Astrocyte (in vitro differentiated cells and primary cell): Measurements from ENCODE around the gene VPS37D. TPM values are rescaled to one million over a fixed set of nuclear protein-coding genes. Genes with fewer than 3 reads are reported as not detected.

Source experiments
- DNase-seq: peaks from one replicate; pipeline ENCODE4 v3.0.0-alpha.2; 2010; ENCODE audit warnings: low read depth
- FAIRE-seq: peaks from 2 replicates; lab custom pipeline; 2011; peaks lifted over from hg19 to GRCh38; lab: Jason Lieb, UNC
- H2AFZ ChIP-seq: 2 replicates; pipeline ENCODE4 v1.6.0; 2012; ENCODE audit warnings: low read depth, low read length, inconsistent platforms
- H3K27ac ChIP-seq: 2 replicates; pipeline ENCODE4 v1.5.1; 2011; ENCODE audit warnings: low read depth, low read length, inconsistent platforms
- H3K27me3 ChIP-seq: 2 replicates; pipeline ENCODE4 v1.6.0; 2011; ENCODE audit warnings: low read length, inconsistent platforms; ENCODE audit not compliant: insufficient read depth
- H3K36me3 ChIP-seq: 2 replicates; pipeline ENCODE4 v1.5.1; 2011; ENCODE audit warnings: low read length, inconsistent platforms; ENCODE audit not compliant: insufficient read depth
- H3K4me1 ChIP-seq: 2 replicates; pipeline ENCODE4 v1.5.1; 2011; ENCODE audit warnings: low read length, inconsistent platforms; ENCODE audit not compliant: insufficient read depth
- H3K4me2 ChIP-seq: 2 replicates; pipeline ENCODE4 v1.6.0; 2012; ENCODE audit warnings: low read length, inconsistent platforms
- H3K4me3 ChIP-seq: 2 replicates; pipeline ENCODE4 v1.5.1; 2011; ENCODE audit warnings: low read depth, mild to moderate bottlenecking, low read length, inconsistent platforms; ENCODE audit not compliant: insufficient read depth
- H3K79me2 ChIP-seq: 2 replicates; pipeline ENCODE4 v1.6.0; 2012; ENCODE audit warnings: mild to moderate bottlenecking, low read length, inconsistent platforms; ENCODE audit not compliant: insufficient read depth
- H3K9ac ChIP-seq: 2 replicates; pipeline ENCODE4 v1.6.0; 2012; ENCODE audit warnings: mild to moderate bottlenecking, low read length, inconsistent platforms
- H3K9me3 ChIP-seq: 2 replicates; pipeline ENCODE4 v1.5.1; 2012; ENCODE audit warnings: low read depth, mild to moderate bottlenecking, low read length, inconsistent platforms; ENCODE audit not compliant: insufficient read depth
- H4K20me1 ChIP-seq: 2 replicates; pipeline ENCODE4 v1.6.0; 2012; ENCODE audit warnings: low read length, inconsistent platforms; ENCODE audit not compliant: insufficient read depth
- H3K27ac Mint-ChIP-seq: one replicate; pipeline ENCODE4 v1.8.0; 2021; ENCODE audit warnings: mild to moderate bottlenecking, mixed read lengths; ENCODE audit not compliant: unreplicated experiment
- H3K27me3 Mint-ChIP-seq: one replicate; pipeline ENCODE4 v1.8.0; 2021; ENCODE audit warnings: low read depth, mixed read lengths; ENCODE audit not compliant: unreplicated experiment
- H3K36me3 Mint-ChIP-seq: one replicate; pipeline ENCODE4 v1.8.0; 2021; ENCODE audit warnings: low read depth, mixed read lengths; ENCODE audit not compliant: unreplicated experiment
- H3K4me1 Mint-ChIP-seq: one replicate; pipeline ENCODE4 v1.8.0; 2021; ENCODE audit warnings: low read depth, mixed read lengths; ENCODE audit not compliant: unreplicated experiment
- H3K4me3 Mint-ChIP-seq: one replicate; pipeline ENCODE4 v1.8.0; 2021; ENCODE audit warnings: mild to moderate bottlenecking, moderate library complexity, mixed read lengths; ENCODE audit not compliant: unreplicated experiment
- H3K9me3 Mint-ChIP-seq: one replicate; pipeline ENCODE4 v1.8.0; 2021; ENCODE audit warnings: mild to moderate bottlenecking, mixed read lengths; ENCODE audit not compliant: unreplicated experiment
- CTCF ChIP-seq: IDR thresholded peaks from 2 replicates; pipeline ENCODE4 v1.5.1; 2011; ENCODE audit warnings: low read depth, mild to moderate bottlenecking, inconsistent platforms, low read length, moderate library complexity; ENCODE audit not compliant: insufficient read depth
- EZH2 ChIP-seq: IDR thresholded peaks from 2 replicates; pipeline ENCODE4 v1.6.1; 2012; ENCODE audit warnings: mild to moderate bottlenecking, low read length, inconsistent platforms; ENCODE audit not compliant: insufficient read depth
- total RNA-seq: library from RNA; stranded (reverse); gene quantifications from 2 replicates; pipeline ENCODE4 v1.2.1, GENCODE V29; 2021

The VPS37D gene
- total RNA-seq, 1 donor from 2014 or later, result 2.9 TPM

DNA sequence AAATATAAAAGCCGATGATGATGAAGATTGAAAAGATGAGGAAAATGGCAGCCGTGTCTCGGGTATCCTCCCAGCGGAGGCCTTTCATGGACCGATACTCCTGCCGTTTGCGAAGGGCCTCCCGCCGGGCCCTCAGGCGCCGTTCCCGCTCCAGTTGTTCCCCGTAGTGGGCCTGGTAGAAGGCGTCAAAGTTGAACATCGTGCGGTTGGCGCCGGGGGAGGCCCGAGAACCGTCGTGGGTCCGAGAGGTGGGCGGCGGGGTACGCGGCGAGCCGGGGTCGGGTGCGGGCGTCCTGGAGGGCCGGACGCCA is 15.1 kb downstream of the VPS37D start:
- Histone ChIP-seq H3K9me3 (no peaks in the 10 kb centered on the region), H3K27ac (peak overlapping the region; percentile 92), H3K36me3 (peaks cover 4% of the 10 kb centered on the region), H3K4me2 (peak overlapping the region; percentile 97), H2AFZ (peak overlapping the region; percentile 97), H3K27me3 (no peaks in the 10 kb centered on the region), H3K4me3 (peak overlapping the region; percentile 97), H3K9ac (peak overlapping the region; percentile 95), H3K4me1 (peaks cover 25% of the 10 kb centered on the region), H4K20me1 (peaks cover 61% of the 10 kb centered on the region), H3K79me2 (peaks cover 92% of the 10 kb centered on the region)
- Mint-ChIP-seq H3K4me3 (peak overlapping the region; percentile 98), H3K4me1 (peaks cover 18% of the 10 kb centered on the region), H3K27me3 (no peaks in the 10 kb centered on the region), H3K27ac (peak overlapping the region; percentile 85), H3K9me3 (no peaks in the 10 kb centered on the region), H3K36me3 (peaks cover 19% of the 10 kb centered on the region)
- TF ChIP-seq EZH2 (no peak), CTCF (no peak)
- FAIRE-seq (no peak), DNase-seq (no peak)

GRCh38 chr7:73683056-73683787 is 15.6 kb downstream of the VPS37D start, which contains the start of the genes BUD23 and DNAJC30:
Gene BUD23 (plus strand): TSS chr7:73683597. CDS start chr7:73683626, 29 bp downstream.
Gene DNAJC30 (minus strand): TSS chr7:73683453. CDS start chr7:73683423, 30 bp downstream.
- Histone ChIP-seq H3K9ac (peak within 1 kb of the TSS; percentile 95), H3K36me3 (peaks cover 5% of the 10 kb centered on the region), H3K79me2 (peaks cover 88% of the 10 kb centered on the region), H3K9me3 (no peaks in the 10 kb centered on the region), H3K27ac (peak within 1 kb of the TSS; percentile 92), H3K27me3 (no peaks in the 10 kb centered on the region), H3K4me2 (peak within 1 kb of the TSS; percentile 97), H3K4me3 (peak within 1 kb of the TSS; percentile 97), H3K4me1 (peaks cover 25% of the 10 kb centered on the region), H2AFZ (peak within 1 kb of the TSS; percentile 97), H4K20me1 (peaks cover 56% of the 10 kb centered on the region)
- peak; percentile 88 for DNase-seq
- Mint-ChIP-seq H3K9me3 (no peaks in the 10 kb centered on the region), H3K27ac (peak within 1 kb of the TSS; percentile 85), H3K4me3 (peak within 1 kb of the TSS; percentile 98), H3K4me1 (peaks cover 18% of the 10 kb centered on the region), H3K27me3 (no peaks in the 10 kb centered on the region), H3K36me3 (peaks cover 14% of the 10 kb centered on the region)
- no peak for FAIRE-seq
- TF ChIP-seq EZH2 (no peak), CTCF (no peak)
